HEK293T (cell line): Measurements from ENCODE around the gene UBXN11.

Source experiments
- BHLHE40 ChIP-seq: fragments of 450-650 bp; IDR thresholded peaks from 2 replicates; pipeline ENCODE4 v1.6.1; 2016; ENCODE audit warnings: mild to moderate bottlenecking, moderate library complexity, borderline replicate concordance
- CTBP1 ChIP-seq: fragments of 450-650 bp; IDR thresholded peaks from 2 replicates; pipeline ENCODE4 v1.6.1; 2016; ENCODE audit warnings: borderline replicate concordance
- FOXM1 ChIP-seq: fragments of 450-650 bp; IDR thresholded peaks from 2 replicates; pipeline ENCODE4 v1.6.1; 2017; ENCODE audit warnings: mild to moderate bottlenecking, borderline replicate concordance
- SP1 ChIP-seq: fragments of 450-650 bp; IDR thresholded peaks from 2 replicates; pipeline ENCODE4 v1.6.1; 2017
- TARDBP ChIP-seq: fragments of 450-650 bp; IDR thresholded peaks from 2 replicates; pipeline ENCODE4 v1.6.1; 2016
- TF ChIP-seq, protein P1 (sequence below): fragments of 450-650 bp; IDR thresholded peaks from 2 replicates; pipeline ENCODE4 v1.6.1; 2016

GRCh38 chr1:26259578-26259977 lies 46.9 kb downstream of the UBXN11 start:
- no peak for TF ChIP-seq FOXM1
- TF ChIP-seq, protein P1, sequence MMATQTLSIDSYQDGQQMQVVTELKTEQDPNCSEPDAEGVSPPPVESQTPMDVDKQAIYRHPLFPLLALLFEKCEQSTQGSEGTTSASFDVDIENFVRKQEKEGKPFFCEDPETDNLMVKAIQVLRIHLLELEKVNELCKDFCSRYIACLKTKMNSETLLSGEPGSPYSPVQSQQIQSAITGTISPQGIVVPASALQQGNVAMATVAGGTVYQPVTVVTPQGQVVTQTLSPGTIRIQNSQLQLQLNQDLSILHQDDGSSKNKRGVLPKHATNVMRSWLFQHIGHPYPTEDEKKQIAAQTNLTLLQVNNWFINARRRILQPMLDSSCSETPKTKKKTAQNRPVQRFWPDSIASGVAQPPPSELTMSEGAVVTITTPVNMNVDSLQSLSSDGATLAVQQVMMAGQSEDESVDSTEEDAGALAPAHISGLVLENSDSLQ: no peak
- no peak for TF ChIP-seq SP1
- TF ChIP-seq CTBP1: no peak
- no peak for TF ChIP-seq TARDBP
- TF ChIP-seq BHLHE40: no peak
